Ishikawa (cell line): Measurements from ENCODE around the gene CLCA1.

Experiments used
- MAX ChIP-seq: IDR thresholded peaks from 2 replicates; pipeline ENCODE4 v1.6.1; 2012
- REST ChIP-seq: IDR thresholded peaks from 2 replicates; pipeline ENCODE4 v1.6.1; 2012; ENCODE audit warnings: low read depth, mild to moderate bottlenecking
- TAF1 ChIP-seq: IDR thresholded peaks from 2 replicates; pipeline ENCODE4 v1.6.1; 2012; ENCODE audit warnings: low read depth, mild to moderate bottlenecking
- TEAD4 ChIP-seq: IDR thresholded peaks from 2 replicates; pipeline ENCODE4 v1.6.1; 2012

- TF ChIP-seq TAF1 (no peak), TEAD4 (no peak), REST (no peak), MAX (no peak)
These were observed 29.6 kb downstream of the CLCA1 start for GRCh38 chr1:86498281-86498680.
